Fibroblast of lung (primary cell): ENCODE results near the gene EPHB3.

Experiments used
- EZH2 ChIP-seq: IDR thresholded peaks from 2 replicates; pipeline ENCODE4 v1.5.1; 2012; ENCODE audit warnings: low read length, control low read depth, mild to moderate bottlenecking; ENCODE audit errors: missing control alignments
- TF ChIP-seq, protein P1 (sequence below), 2 donors: IDR thresholded peaks in 1 of 2; conservative IDR thresholded peaks in 1 of 2; 1 replicate in 1 of 2; 2 replicates in 1 of 2; pipeline ENCODE4 v1.5.1; 2011 to 2012; ENCODE audit warnings: low read length in 2 of 2, control low read depth in 1 of 2, inconsistent platforms in 1 of 2, low read depth in 1 of 2, mild to moderate bottlenecking in 1 of 2

DNA sequence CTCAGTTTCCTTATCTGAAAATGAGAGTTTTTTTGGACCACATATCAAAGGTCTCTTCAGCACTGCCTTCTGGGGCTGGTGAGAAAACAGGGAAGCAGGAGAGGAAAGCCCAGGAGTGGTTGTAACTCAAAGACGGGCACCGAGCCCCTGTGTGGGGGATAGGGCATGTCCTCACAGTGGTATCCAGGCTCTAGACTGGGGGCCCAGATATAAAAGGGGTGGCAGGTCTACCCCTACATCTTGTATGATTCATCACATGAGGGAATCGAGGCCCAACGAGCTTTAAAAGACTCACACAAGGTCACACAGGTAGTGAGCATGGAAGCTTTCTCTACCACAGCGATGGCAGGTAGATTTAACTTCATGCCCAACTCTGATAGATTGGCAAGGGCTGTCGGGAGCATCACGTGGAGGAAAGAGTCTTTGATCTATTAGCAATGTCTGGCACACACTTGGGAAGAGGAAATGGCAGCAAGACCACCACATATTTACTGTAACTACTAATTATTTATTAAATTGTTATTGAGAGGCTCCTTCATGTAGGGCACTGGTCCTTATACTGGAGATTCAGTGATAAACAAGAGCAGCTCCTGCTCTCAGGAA, 4.1 kb upstream of the EPHB3 start:
- TF ChIP-seq, protein P1, sequence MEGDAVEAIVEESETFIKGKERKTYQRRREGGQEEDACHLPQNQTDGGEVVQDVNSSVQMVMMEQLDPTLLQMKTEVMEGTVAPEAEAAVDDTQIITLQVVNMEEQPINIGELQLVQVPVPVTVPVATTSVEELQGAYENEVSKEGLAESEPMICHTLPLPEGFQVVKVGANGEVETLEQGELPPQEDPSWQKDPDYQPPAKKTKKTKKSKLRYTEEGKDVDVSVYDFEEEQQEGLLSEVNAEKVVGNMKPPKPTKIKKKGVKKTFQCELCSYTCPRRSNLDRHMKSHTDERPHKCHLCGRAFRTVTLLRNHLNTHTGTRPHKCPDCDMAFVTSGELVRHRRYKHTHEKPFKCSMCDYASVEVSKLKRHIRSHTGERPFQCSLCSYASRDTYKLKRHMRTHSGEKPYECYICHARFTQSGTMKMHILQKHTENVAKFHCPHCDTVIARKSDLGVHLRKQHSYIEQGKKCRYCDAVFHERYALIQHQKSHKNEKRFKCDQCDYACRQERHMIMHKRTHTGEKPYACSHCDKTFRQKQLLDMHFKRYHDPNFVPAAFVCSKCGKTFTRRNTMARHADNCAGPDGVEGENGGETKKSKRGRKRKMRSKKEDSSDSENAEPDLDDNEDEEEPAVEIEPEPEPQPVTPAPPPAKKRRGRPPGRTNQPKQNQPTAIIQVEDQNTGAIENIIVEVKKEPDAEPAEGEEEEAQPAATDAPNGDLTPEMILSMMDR (conservative IDR thresholded peaks at IDR 0.05 in 1 of 2, IDR thresholded peaks at IDR 0.05 in 1 of 2; ENCODE audit: low read depth in 1 of 2, low read length in 2 of 2): no peak
- no peak for TF ChIP-seq EZH2
